Limb (tissue), 2 donors: ENCODE results near the gene ELFN1.
A peak's percentile ranks its signal among the peaks of the same experiment; 100 is the strongest.

Experiments used
- DNase-seq, 2 donors: peaks; one replicate each; pipeline ENCODE4 v3.0.0-alpha.2; 2016; ENCODE audit errors: extremely low spot score in 2 of 2

The ELFN1 gene

DNA sequence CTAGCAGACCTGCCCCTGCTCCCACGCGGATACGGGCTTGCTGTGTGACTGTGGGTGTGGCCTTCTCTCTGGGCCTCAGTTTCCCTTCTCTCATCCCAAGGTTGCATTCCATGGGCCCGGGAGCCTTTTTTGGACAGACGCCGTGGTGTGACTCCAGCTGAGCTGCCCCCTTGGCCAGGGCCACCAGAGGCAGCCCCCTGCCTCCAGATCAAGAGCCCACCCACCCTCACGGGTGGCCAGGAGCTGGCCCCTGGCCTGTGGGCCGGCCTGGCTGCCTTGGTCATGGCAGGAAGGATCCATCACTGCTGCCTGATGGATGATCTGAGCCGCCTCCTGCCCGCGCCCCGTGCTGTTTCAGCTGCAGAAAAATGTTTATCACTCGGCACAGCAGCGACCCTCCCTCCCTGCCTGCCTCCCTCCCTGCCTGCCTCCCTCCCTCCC is 27.8 kb upstream of the ELFN1 start:
- no peak for DNase-seq

- no peak for DNase-seq
These were observed 26.6 kb upstream of the ELFN1 start for GRCh38 chr7:1643270-1644092.

DNA sequence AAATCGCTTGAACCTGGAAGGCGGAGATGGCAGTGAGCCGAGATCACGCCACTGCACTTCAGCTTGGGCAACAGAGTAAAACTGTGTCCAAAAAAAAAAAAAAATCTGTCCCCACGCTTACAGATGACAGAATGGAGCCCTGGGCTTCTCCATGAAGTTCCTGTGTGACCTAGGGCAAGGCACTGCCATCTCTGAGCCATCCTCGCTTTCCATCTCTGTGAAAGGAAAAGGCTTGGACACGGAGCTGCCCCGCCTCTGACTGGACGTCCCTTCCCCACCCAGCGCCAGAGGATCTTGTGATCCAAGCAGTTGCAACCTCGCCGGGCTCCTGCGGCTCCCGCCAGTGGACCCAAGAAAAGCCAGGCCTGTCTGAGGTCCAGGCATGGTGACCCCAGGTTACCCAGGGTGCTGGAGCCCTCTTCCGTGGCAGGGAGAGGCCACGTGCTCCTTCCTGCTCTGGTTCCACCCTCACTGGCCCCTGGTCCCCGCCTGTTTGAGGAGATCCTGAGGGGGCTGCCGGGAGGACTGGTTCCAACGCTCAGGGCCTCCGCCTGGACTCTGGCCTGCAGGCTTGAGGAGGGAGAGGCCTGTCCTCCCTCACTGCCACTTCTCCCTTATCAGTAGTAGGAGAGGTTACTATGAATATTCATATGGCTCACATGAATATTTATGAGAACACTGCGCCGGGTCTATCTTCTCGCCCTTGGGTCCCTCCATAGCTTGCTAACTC is 25.6 kb upstream of the ELFN1 start:
- DNase-seq = no peak

DNA sequence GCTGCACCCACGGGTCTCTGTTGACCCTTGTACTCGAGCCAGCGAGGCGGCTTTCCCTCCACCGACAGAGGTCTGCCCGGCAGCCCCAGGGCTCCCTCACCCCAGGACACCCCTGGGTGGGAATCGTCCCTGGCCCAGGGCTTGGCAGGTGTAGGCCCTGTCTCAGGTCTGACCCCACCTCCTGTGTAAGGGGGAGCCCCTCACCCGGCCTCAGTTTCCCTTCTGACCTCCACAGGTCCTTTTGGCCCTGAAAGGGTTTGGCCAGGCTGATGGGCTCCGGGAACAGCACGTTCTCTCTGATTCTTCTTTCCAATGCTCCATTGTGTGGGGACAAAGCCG is 25.0 kb upstream of the ELFN1 start:
- no peak for DNase-seq

GRCh38 chr7:1645476-1645875 is 24.6 kb upstream of the ELFN1 start:
- no peak for DNase-seq

DNA sequence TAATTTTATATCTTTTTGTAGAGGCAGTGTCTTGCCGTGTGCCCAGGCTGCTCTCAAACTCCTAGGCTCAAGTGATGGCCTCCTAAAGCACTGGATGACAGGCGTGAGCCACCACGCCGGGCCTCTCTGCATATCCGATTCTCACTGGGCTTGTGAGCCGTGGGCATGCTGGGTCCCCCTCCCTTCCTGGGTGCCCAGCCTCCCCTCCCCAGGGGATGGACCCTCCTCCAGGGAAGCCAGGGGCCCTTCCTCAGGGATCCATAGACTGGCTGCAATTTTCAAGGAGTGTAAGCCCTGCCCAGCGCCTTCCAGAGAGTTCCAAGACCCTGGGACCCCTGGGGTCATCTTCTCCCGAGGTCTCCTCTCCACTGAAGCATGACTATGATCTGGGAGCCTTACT is 23.7 kb upstream of the ELFN1 start:
- no peak for DNase-seq

DNA sequence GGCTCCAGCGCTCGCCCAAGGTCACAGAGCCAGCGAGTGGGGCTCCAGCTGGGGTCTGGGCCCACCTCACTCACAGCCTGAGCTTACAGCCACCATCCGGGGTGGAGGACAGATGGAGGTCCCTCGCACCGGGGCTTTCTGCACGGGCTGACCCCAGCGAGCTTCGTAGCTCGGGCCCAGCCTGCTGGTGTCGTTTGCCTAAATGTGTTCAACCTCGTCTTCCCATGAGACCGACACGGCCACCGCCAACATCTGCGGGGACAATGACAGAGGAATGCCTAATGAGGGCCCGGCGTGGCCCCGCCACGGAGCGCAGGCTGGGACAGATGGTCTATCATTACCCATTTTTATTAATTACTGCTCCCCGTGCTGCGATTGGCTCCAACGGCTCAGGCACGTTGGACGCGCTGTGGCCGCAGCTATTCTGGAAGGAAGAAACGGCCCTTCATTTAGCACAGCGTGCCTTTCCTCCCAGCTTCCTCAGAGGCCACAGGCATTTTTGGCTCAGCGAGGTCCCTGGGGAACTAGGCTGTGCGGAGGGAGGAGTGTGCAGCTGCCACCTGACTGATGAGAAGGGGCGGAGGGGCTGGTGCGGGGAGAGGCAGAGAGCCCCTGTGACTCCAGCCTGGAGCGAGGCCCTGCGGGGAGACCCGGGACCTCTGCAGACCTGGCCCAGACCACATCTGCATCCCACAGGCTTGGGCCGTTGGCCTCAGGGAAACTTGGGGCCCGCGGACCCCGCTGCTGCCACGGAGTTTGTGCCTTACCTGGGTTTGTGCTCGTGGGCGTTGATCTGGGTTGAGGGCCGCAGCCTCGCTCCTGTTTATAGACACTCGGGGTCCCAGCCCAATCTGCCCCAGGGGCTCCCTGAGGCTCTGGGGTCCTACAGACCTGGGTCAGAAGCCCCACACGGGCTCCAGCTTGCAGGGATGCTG is 22.9 kb upstream of the ELFN1 start:
- peak; percentile 58 to 82 for DNase-seq

DNA sequence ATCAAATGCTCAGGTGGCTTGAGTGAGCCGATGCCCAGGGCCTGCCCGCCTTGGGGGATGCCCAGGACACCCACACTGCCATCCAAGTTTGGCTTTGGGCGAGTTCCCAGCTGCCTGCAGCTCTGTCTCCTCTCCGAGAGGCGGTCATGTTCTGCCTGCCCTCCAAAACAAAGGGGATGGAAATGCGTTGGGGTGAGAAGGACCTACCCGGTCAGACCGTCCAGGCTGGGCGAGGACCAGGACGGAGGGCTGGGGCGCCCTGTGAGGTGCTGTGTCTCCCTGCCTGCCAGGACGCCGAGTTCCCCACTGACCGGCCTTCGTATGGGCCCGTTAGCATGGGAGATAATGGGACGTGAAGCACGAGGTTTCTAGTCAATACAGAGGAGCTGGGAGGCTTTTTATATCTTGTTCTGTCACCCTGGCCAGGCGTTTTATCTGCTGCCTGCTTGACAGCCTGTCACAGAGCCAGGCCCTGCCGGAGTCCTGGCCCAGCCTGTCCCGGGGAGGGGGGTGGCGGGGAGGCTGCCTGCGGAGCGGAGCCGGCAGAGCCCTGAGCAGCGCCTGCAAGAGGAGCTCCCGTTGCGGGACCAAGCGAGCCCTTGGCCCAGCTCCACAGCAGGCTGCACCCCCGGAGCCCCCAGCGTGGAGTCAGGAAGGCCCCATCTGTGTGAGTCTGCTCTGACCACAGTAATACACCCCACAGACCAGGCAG is 22.0 kb upstream of the ELFN1 start:
- DNase-seq = peak in 1 of 2 donors; percentile 71

DNA sequence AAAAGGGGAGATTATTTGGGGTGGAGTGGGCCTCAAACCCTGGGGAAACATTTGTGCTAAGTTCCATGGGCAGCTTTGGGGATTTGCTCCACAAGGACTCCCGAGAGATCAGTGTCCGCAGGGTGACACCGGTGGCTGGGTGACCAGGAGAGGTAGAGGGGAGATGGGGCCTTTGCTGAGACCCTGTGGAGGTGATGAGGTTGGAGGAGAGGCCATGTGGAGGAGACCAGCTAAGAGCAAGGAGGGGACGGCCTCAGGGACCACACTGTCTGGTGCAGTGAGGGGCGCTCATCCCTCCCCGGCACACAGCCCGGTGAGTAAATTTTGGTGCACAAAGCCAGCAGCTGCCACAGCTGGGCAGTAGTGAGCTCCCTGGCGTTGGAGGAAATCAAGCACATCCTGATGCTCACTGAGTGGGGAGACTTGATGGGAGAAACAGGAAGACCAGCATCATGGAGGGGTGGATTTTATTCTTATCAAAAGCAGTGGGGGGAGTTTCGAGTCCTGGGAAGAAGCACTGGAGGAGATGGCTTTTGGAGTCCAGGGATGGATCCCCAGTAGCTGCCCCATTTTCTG is 20.2 kb upstream of the ELFN1 start:
- no peak for DNase-seq

DNA sequence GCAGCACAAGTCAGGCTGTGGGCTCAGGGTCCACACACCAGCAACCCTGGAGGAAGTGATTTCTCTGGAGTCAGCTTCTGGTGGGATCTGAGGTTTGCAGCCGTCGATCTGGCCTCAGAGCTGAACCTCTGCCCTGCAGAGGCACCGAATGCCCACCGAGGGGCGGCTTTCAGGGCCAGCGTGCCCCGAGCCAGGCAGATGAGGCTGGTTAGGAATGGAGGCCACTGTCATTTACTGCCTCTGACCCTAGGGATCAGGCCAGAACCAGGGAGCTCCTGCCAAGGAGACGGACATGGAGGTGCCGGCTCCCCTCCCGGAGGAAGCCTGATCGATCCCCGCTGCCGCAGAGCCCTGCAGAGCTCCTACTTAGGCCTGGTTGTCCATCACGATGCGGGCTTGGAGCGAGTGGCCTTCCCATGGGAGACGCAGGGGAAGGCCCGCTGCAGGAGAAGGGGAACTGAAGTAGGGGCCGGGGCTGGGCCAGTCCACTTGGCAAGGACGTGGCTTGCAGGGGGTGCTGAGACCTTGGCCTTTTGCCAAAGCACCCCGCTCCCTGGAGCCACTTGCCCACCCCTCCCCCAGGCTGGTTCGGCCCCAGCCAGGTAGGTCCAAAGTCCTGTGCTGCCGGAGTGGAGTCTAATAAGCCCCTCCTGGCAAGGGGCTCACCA is 19.6 kb upstream of the ELFN1 start:
- no peak for DNase-seq

GRCh38 chr7:1651031-1651446 is 19.0 kb upstream of the ELFN1 start:
- no peak for DNase-seq

- no peak for DNase-seq
These were observed 18.2 kb upstream of the ELFN1 start for GRCh38 chr7:1651891-1652290.

GRCh38 chr7:1653500-1653899 is 16.6 kb upstream of the ELFN1 start:
- DNase-seq = no peak

- no peak for DNase-seq
These were observed 16.0 kb upstream of the ELFN1 start for GRCh38 chr7:1654111-1654510.

- no peak for DNase-seq
These were observed 15.2 kb upstream of the ELFN1 start for GRCh38 chr7:1654738-1655475.

- DNase-seq = no peak
These were observed 10.4 kb upstream of the ELFN1 start for GRCh38 chr7:1659696-1660095.

- no peak for DNase-seq
These were observed 8.6 kb upstream of the ELFN1 start for GRCh38 chr7:1661461-1661860.

DNA sequence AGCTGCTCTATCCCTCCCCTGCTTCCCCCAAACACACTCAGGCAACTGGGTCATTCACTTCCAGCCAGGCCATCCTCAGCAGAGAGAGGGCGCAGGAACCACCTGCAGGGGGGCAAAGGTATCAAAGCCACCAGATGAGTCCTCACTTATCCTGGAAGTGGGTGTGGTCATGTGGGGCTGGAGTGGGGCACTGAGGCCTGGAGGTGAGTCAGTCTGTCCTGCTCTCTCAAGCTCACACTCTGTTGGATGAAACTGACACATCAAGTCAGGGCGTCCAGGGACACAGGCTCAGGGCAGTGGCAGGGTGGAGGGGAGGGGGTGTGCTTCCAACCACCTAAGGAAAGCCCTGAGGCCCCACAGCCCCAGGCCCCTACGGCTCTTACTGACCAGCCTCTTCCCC is 8.0 kb upstream of the ELFN1 start:
- DNase-seq = no peak

GRCh38 chr7:1662767-1663166 is 7.3 kb upstream of the ELFN1 start:
- peak in 1 of 2 donors; percentile 25 for DNase-seq

- peak in 1 of 2 donors; percentile 29 for DNase-seq
These were observed 6.9 kb upstream of the ELFN1 start for GRCh38 chr7:1663223-1663622.
